Liver (tissue), 9 donors: ENCODE data around the gene MYL7. TPM values are rescaled to one million over a fixed set of nuclear protein-coding genes. Genes with fewer than 3 reads are reported as not detected.
A peak's percentile ranks its signal among the peaks of the same experiment; 100 is the strongest.

Experiments used
- DNase-seq: peaks from one replicate; pipeline ENCODE4 v3.0.0-alpha.2; 2017; ENCODE audit warnings: low spot score
- H3K27ac ChIP-seq, 2 donors: one replicate each; pipeline ENCODE4 v1.7.0; 2013; ENCODE audit warnings: inconsistent platforms in 2 of 2, low read length in 2 of 2, control low read depth in 1 of 2, low read depth in 1 of 2, mild to moderate bottlenecking in 1 of 2
- H3K27me3 ChIP-seq, 4 donors: one replicate each; pipeline versions ENCODE4 v1.6.1 to v1.7.0; 2013; ENCODE audit warnings: low read length in 3 of 4, inconsistent platforms in 1 of 4, mild to moderate bottlenecking in 1 of 4, moderate library complexity in 1 of 4; ENCODE audit not compliant: control insufficient read depth in 4 of 4, insufficient read depth in 4 of 4
- H3K36me3 ChIP-seq, 4 donors: one replicate each; pipeline versions ENCODE4 v1.6.1 to v1.7.0; 2013; ENCODE audit warnings: low read length in 3 of 4, mild to moderate bottlenecking in 3 of 4, low read depth in 1 of 4, moderate library complexity in 1 of 4; ENCODE audit not compliant: control insufficient read depth in 4 of 4, insufficient read depth in 3 of 4
- H3K4me1 ChIP-seq, 4 donors: one replicate each; pipeline versions ENCODE4 v1.6.1 to v1.7.0; 2013; ENCODE audit warnings: low read length in 3 of 4, mild to moderate bottlenecking in 3 of 4, moderate library complexity in 1 of 4; ENCODE audit not compliant: control insufficient read depth in 4 of 4, insufficient read depth in 4 of 4
- H3K4me3 ChIP-seq, 3 donors: one replicate each; pipeline versions ENCODE4 v1.6.1 to v1.7.0; 2013; ENCODE audit warnings: low read length in 3 of 3, control low read depth in 1 of 3, low read depth in 1 of 3, mild to moderate bottlenecking in 1 of 3
- H3K9ac ChIP-seq, 2 donors: one replicate each; pipeline ENCODE4 v1.7.0; 2013; ENCODE audit warnings: low read length in 2 of 2, mild to moderate bottlenecking in 2 of 2, moderate library complexity in 2 of 2, control low read depth in 1 of 2, low read depth in 1 of 2
- H3K9me3 ChIP-seq, 4 donors: one replicate each; pipeline versions ENCODE4 v1.6.1 to v1.7.0; 2013; ENCODE audit warnings: low read length in 3 of 4; ENCODE audit not compliant: control insufficient read depth in 4 of 4
- FOXA2 ChIP-seq: IDR thresholded peaks from 2 replicates; pipeline ENCODE4 v1.6.1; 2016; ENCODE audit warnings: antibody characterized with exemption
- NR2F2 ChIP-seq: IDR thresholded peaks from 2 replicates; pipeline ENCODE4 v1.6.1; 2016; ENCODE audit warnings: antibody characterized with exemption
- RAD21 ChIP-seq, 2 donors: IDR thresholded peaks; 2 replicates each; pipeline ENCODE4 v1.6.1; 2016; ENCODE audit warnings: antibody characterized with exemption in 2 of 2, mild to moderate bottlenecking in 2 of 2
- TAF1 ChIP-seq: conservative IDR thresholded peaks from 2 replicates; pipeline ENCODE4 v1.6.1; 2016; ENCODE audit warnings: antibody characterized with exemption, mild to moderate bottlenecking
- YY1 ChIP-seq: IDR thresholded peaks from 2 replicates; pipeline ENCODE4 v1.6.1; 2016; ENCODE audit warnings: antibody characterized with exemption, mild to moderate bottlenecking
- WGBS: extraction: QIAGEN DNeasy Blood & Tissue Kit; methylation state at CpG from one replicate; pipeline ENCODE4 v1.1.7; 2013; 5-methylcytosine and 5-hydroxymethylcytosine counted together
- polyA plus RNA-seq, 2 donors: library from polyadenylated mRNA; stranded (reverse) in 1 of 2; unstranded in 1 of 2; fragments of 200-250 nt in 1 of 2; fragments of >200 nt in 1 of 2; fragmentation: Nextera tagmentation in 1 of 2; extraction: Ambion mirVana in 1 of 2; gene quantifications; one replicate each; pipeline versions ENCODE4 v1.2.1 to v1.2.3, GENCODE V29; 2013 to 2015
- total RNA-seq, 2 donors: library from RNA; depleted of rRNA; stranded (reverse); fragments of >200 nt; gene quantifications; one replicate each; pipeline ENCODE4 v1.2.3, GENCODE V29; 2014
- TF ChIP-seq, protein P1 (sequence below): fragments of 150-350 bp; IDR thresholded peaks from 2 replicates; pipeline ENCODE4 v1.5.1; 2017; ENCODE audit warnings: improper control_type of control experiment, low read depth, low read length; ENCODE audit not compliant: missing input control
- TF ChIP-seq, protein P2 (sequence below): IDR thresholded peaks from 2 replicates; pipeline ENCODE4 v1.6.1; 2016; ENCODE audit warnings: antibody characterized with exemption
- TF ChIP-seq, protein P3 (sequence below): IDR thresholded peaks from 2 replicates; pipeline ENCODE4 v1.6.1; 2016; ENCODE audit warnings: antibody characterized with exemption, mild to moderate bottlenecking
- donor health status: healthy.
- donor health status: healthy.
- donor health status: healthy.
- donor health status: healthy.
- donor health status: healthy.

The MYL7 gene
- total and polyA plus RNA-seq, 4 donors: not detected

DNA sequence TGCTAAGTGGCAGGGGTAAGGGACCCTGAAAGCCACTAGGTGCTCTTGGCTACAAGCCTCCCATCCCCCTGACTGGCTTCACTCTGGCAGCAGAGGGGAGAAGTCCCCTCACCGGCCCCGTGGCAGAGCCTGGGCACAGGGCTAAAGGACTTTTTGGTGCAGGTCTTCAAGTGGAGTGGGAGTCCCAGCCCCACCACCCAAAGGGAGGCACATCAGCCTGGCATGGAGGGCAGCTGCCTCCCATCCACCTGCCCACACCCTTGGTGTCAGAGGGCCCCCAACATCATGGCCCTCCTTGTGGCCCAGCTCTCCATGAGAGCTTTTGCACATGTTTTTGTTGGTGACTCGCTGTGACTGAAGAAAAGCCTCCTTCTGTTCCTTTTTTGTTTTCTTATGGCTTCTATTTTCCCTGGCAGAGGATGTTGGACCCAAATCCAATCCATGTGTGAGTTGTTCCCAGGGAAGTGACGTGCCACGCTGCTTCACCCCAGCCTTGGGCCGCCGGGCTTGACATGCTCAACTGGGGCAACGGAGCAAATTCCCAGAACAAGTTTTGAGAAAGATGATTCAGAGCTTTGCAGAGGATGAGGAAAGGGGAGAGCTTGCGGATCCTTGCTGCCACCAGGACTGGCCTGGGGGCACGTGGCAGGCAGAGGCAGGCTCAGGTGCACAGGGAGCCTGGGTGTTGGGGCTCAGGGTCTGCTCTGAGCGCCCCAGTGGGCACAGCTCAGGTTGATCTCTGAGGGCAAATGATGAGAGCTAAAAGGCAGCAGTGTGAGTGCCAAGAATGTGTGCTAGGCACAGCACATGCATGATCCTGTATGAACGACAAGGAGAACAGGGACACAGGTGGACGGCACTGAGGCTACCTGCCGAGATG, 38.9 kb downstream of the MYL7 start (continued):
- TF ChIP-seq, protein P1, sequence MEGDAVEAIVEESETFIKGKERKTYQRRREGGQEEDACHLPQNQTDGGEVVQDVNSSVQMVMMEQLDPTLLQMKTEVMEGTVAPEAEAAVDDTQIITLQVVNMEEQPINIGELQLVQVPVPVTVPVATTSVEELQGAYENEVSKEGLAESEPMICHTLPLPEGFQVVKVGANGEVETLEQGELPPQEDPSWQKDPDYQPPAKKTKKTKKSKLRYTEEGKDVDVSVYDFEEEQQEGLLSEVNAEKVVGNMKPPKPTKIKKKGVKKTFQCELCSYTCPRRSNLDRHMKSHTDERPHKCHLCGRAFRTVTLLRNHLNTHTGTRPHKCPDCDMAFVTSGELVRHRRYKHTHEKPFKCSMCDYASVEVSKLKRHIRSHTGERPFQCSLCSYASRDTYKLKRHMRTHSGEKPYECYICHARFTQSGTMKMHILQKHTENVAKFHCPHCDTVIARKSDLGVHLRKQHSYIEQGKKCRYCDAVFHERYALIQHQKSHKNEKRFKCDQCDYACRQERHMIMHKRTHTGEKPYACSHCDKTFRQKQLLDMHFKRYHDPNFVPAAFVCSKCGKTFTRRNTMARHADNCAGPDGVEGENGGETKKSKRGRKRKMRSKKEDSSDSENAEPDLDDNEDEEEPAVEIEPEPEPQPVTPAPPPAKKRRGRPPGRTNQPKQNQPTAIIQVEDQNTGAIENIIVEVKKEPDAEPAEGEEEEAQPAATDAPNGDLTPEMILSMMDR: no peak
- no peak for TF ChIP-seq TAF1

DNA sequence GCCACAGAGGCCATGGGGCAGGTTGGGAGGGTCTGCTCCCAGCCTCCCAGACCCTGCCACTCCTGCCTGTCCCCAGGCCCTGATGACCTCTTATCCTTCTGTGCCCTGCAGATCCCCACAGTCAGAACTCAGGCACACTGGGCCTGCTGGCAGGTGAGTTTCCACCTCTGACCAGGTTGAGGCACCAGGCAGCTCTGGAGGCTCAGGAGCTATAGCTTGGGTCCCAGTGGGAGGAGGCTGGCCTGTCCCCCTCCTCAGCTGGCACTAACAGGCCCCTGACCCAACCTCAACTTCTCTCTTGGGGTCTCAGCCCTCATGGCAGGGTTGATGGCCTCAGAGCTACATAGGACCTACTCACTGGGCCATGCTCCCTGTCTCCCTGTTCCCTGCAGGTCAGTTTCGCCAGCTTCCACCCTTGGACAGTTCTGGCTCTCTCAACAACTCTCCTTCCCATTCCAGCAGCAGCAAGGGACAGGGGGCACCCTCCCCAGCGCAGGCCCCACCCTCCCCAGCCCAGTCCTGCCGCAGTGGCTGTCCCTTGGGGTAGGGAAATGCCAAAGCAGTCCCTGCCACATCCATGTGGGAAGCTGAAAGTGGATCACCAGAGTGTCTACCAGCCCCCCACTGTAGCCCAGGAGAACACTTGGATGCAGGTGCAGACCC, 39.7 kb downstream of the MYL7 start:
- no peak for TF ChIP-seq NR2F2
- TF ChIP-seq, protein P2, sequence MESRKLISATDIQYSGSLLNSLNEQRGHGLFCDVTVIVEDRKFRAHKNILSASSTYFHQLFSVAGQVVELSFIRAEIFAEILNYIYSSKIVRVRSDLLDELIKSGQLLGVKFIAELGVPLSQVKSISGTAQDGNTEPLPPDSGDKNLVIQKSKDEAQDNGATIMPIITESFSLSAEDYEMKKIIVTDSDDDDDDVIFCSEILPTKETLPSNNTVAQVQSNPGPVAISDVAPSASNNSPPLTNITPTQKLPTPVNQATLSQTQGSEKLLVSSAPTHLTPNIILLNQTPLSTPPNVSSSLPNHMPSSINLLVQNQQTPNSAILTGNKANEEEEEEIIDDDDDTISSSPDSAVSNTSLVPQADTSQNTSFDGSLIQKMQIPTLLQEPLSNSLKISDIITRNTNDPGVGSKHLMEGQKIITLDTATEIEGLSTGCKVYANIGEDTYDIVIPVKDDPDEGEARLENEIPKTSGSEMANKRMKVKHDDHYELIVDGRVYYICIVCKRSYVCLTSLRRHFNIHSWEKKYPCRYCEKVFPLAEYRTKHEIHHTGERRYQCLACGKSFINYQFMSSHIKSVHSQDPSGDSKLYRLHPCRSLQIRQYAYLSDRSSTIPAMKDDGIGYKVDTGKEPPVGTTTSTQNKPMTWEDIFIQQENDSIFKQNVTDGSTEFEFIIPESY: no peak
- TF ChIP-seq FOXA2: no peak
- TF ChIP-seq, protein P3, sequence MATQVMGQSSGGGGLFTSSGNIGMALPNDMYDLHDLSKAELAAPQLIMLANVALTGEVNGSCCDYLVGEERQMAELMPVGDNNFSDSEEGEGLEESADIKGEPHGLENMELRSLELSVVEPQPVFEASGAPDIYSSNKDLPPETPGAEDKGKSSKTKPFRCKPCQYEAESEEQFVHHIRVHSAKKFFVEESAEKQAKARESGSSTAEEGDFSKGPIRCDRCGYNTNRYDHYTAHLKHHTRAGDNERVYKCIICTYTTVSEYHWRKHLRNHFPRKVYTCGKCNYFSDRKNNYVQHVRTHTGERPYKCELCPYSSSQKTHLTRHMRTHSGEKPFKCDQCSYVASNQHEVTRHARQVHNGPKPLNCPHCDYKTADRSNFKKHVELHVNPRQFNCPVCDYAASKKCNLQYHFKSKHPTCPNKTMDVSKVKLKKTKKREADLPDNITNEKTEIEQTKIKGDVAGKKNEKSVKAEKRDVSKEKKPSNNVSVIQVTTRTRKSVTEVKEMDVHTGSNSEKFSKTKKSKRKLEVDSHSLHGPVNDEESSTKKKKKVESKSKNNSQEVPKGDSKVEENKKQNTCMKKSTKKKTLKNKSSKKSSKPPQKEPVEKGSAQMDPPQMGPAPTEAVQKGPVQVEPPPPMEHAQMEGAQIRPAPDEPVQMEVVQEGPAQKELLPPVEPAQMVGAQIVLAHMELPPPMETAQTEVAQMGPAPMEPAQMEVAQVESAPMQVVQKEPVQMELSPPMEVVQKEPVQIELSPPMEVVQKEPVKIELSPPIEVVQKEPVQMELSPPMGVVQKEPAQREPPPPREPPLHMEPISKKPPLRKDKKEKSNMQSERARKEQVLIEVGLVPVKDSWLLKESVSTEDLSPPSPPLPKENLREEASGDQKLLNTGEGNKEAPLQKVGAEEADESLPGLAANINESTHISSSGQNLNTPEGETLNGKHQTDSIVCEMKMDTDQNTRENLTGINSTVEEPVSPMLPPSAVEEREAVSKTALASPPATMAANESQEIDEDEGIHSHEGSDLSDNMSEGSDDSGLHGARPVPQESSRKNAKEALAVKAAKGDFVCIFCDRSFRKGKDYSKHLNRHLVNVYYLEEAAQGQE: no peak
- TF ChIP-seq, protein P1: no peak
- no peak for TF ChIP-seq RAD21 (IDR thresholded peaks at IDR 0.05)
- no peak for TF ChIP-seq YY1
- Histone ChIP-seq H3K27me3 (no peaks in the 10 kb centered on the region), H3K4me3 (no peak overlapping the region), H3K36me3 (no peaks in the 10 kb centered on the region), H3K9ac (no peak overlapping the region), H3K4me1 (peaks cover 0 to 7% (median 0%) of the 10 kb centered on the region in 4 donors), H3K9me3 (no peaks in the 10 kb centered on the region), H3K27ac (peak overlapping the region; percentile 29 to 41)
- DNase-seq: no peak
- WGBS: 93% methylated on average over 3 of the region's 3 CpGs
